NCI-H146 treated with DMSO at 0.1 percent for 48 hours (cell line): Measurements from ENCODE around the gene VLDLR.
A peak's percentile ranks its signal among the peaks of the same experiment; 100 is the strongest.

ENCODE experiments used
- DNase-seq: peaks from one replicate; lab custom pipeline; 2025; ENCODE audit not compliant: unreplicated experiment; lab: John Stamatoyannopoulos, UW

The VLDLR gene

GRCh38 chr9:2662496-2662895 lies 40.9 kb downstream of the VLDLR start:
- no peak for DNase-seq

DNA sequence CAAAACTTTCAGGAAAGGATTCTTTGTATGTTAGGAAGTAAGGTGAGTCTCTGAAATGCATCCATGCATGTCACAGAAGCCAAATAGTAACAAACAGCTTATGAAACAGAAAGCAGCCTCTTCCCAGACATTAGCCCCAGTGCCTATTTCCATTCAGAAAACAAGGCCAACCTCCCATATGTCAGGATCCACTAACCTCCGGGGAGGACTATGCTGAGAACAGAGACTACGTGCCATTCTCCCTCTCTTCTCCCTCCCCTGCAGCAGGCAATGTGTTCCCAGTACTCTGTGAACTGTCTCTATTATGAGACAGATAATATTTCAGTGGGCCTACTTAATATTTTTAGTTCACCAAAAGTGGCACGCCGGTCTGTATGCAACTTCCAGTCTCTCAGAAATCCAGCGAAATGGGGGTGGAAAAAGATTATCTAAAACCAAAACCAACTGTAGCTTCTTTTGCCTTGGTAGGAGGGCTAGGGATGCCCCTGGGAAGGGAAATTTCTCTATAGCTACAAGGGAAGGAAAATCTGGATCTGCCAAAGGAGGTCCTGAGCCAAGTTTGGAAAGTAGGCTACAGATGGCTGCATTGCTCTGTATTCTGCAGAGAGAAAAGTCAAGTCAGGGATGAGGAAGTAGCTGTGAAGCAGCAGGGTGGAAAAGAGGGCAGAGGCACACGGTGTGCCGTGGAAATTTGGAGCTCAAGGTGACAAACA lies 42.0 kb downstream of the VLDLR start:
- DNase-seq: no peak

GRCh38 chr9:2664174-2665065 lies 42.8 kb downstream of the VLDLR start:
- DNase-seq: no peak

- DNase-seq: no peak
Observed at GRCh38 chr9:2666569-2666968, 45.0 kb downstream of the VLDLR start.

GRCh38 chr9:2673161-2673560 lies 51.6 kb downstream of the VLDLR start:
- DNase-seq: no peak

GRCh38 chr9:2674141-2674824 lies 52.7 kb downstream of the VLDLR start:
- no peak for DNase-seq

GRCh38 chr9:2675834-2676233 lies 54.2 kb downstream of the VLDLR start:
- DNase-seq: no peak

DNA sequence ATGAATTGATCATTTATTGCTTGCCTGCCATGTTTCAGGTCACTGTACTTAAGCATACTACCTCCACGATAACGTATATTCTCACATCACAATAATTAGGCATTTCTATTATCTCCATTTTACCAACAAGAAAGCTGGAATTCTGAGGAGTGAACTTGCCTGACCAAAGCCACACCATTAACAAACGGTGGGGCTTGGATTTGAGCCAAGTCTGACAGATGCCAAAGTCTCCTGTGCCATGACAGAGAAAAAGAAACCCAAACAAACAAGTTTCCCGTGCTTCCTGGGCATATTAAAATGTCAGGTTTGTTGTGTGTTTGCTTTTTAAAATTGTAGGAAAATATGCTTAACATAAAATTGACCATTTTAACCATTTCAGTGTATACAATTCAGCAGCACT lies 54.9 kb downstream of the VLDLR start:
- peak; percentile 28 for DNase-seq

DNA sequence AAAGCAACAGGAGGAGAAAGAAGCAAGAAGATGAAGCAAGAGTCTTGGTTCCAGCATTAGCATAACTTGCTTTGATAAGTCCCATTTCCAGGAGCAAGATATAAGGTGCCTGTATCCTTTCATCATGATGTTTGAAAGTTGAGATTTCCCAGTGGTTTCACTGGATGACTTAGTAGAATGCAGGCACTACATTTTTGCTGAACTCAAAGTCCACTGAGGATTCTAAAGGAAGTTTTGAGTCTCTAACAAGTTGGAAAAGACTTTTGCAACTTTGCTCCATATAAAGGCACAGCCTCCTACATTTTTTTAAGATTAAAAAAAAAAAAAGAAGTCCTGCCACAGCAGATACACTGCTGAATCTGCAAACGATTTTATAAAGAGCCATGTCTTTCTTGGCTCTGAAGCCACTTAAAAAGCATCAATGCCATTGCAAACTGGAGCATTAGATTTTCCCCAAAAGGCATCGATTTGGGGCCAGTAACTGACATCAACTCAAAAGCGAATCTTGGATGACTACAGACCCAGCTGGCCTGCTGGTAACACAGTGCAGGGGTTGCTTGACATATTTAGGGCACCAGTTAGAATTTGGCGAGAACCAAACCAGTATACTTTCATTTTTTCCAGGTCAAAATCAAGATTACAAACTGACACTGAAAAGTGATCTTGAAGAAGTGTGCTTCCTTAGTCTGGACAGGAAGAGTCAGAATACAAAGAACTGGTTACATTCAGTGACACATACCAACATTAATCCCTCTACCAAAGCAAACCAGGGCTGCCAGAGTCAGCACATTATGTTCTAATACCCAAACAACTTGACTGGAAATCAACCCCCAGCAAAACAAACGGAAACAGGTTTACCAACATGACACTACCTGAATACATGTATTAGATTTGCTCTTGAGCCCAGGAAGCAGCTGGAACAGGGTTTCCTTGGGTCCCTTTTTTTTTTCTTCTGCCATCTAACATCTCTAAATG lies 56.6 kb downstream of the VLDLR start:
- DNase-seq: peak; percentile 4

- no peak for DNase-seq
Observed at GRCh38 chr9:2679011-2679410, 57.4 kb downstream of the VLDLR start.

GRCh38 chr9:2681981-2682380 lies 60.4 kb downstream of the VLDLR start:
- DNase-seq: peak; percentile 93

DNA sequence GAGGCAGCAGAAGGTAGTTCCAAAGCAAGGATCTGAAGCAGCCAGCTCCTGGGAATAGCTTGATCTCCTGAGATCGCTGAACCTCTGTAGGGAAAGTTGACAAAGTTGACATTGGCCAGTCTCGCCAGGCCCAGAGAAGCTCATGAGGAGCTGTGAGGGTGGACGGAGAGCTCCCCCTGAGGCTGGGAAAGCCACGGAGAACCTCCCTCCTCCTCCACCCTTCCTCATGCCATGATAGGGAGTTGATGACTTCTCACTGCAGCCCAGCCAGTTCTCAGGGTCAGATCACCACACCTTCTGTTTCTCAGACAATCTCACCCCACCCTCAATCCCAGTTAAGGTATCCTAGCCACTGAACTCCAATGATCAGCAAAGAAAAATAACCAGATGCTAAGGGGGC lies 65.3 kb downstream of the VLDLR start:
- no peak for DNase-seq

GRCh38 chr9:2688636-2689035 lies 67.0 kb downstream of the VLDLR start:
- DNase-seq: no peak

DNA sequence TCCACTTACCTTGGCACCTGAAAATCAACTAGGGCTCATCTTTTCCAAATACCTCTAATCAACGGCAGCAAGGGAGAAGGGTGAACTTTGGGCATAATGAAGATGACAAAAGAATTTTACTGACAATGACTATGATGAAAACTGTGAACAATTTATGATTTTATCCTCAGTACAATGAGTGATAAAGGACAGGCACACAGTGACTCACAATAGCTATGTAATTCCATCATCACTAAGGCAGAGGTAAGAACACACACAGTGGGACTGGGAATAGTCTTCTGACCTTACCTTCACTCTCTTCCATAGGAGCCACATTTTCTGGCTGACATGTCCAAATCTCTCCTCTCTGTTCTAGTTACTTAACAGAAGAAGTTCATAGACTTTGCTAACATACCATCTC lies 69.6 kb downstream of the VLDLR start:
- no peak for DNase-seq

DNA sequence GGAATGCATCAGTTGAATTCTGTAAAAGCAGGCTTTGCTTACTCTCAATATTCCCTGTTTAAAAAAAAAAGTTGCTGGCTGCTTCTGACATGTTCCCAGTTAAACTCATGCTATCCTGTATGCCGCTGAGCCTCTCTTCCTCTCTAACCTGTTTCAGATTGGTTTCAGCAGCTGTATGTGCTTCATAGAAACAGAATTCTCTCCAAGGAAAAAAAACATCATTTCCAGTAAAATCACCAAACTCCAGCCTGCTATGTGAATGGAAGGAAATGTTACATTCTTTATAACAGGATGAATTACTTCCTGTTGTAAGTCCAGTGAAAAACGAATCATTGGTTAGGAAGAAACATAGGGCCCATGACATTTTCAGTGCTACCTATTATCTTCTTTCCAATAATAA lies 70.0 kb downstream of the VLDLR start:
- no peak for DNase-seq

DNA sequence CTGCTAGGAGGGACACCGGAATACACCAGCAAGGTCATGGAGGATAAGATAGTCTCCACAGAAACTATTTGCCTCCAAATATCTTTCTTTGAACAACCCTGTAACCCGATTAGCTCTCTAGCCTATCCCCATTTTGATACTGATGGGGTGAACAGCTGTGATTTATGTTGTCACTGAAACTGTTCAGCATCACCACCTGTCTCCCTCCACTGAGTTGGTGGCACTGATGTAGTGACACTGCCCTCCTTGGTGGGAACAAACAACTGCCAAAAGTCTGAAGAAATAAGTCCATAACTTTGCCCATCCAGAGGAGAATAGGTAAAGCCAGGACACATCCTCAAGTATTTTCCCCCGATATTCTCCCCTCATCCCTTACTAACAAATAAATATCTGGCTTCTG lies 71.5 kb downstream of the VLDLR start:
- no peak for DNase-seq

GRCh38 chr9:2697492-2697891 lies 75.9 kb downstream of the VLDLR start:
- no peak for DNase-seq

DNA sequence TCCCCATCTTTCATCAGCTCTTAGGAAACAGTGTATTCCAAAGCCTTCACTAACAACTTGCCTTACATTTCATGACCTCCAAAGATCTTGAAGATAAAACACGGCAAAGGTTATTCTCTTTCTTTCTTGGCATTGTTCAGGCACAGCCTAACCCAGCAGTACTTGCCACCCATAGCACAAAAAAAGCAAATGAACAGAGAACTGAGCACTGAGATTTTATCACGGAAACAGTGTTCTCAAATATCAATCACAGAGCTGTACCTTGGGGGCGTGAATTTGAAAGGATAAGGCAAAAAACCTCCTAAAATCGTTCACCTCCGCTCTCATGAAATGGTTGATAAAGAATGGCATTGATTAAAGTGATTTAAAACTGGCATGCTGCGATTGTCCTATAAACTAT lies 78.8 kb downstream of the VLDLR start:
- DNase-seq: no peak

GRCh38 chr9:2700909-2701550 lies 79.4 kb downstream of the VLDLR start:
- no peak for DNase-seq

DNA sequence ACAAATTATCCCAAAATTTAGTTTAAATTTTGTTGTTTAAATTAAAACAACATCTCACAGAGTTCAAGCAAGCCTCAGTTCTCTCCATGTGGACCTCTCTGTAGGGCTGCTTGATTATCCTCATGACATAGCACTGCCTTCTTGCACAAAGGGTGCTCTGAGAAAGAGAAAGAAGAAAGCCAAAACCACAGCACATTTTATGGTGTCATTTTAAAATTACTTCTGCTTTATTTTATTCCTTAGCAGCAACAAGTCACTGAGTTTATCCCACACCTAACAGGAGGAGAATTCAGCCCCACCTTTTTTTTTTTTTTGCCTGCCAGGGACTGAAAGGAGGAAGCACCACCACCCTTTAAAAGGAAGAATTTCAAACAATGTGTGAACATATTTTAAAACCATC lies 82.9 kb downstream of the VLDLR start:
- no peak for DNase-seq
